PC-3 (cell line): ENCODE data around the gene LRP5.

Experiments
- CTCF ChIP-seq: fragments of 300-600 bp; sonication (generic); conservative IDR thresholded peaks from 2 replicates; pipeline ENCODE4 v1.5.1; 2017; ENCODE audit warnings: antibody characterized with exemption, low read depth, mild to moderate bottlenecking, low read length
- EZH2phosphoT487 ChIP-seq: fragments of 300-600 bp; sonication (generic); IDR thresholded peaks from 2 replicates; pipeline ENCODE4 v1.6.1; 2018; ENCODE audit warnings: mild to moderate bottlenecking, antibody characterized with exemption, low read length, borderline replicate concordance

- TF ChIP-seq CTCF (no peak), EZH2phosphoT487 (no peak)
These were observed 65.0 kb downstream of the LRP5 start for GRCh38 chr11:68377389-68377795.
